Activated T-cell treated with anti-CD3 and anti-CD28 coated beads, Interleukin-2, amount 50 U/mL, for 4 hours (primary cell): ENCODE results near the gene AP1B1. TPM values are rescaled to one million over a fixed set of nuclear protein-coding genes. Genes with fewer than 3 reads are reported as not detected.

Experiments used
- ATAC-seq, 2 donors: fragments of 200-7000 bp; cut with Tn5 transposase; one replicate each; pipeline ENCODE4 v1.10.0; 2021
- DNase-seq: peaks from one replicate; pipeline ENCODE4 v3.0.0-alpha.2; 2020
- H3K27me3 Mint-ChIP-seq: one replicate; pipeline ENCODE4 v1.8.0; 2021; ENCODE audit warnings: low read depth, mixed read lengths
- H3K36me3 Mint-ChIP-seq: one replicate; pipeline ENCODE4 v1.8.0; 2022; ENCODE audit warnings: mixed read lengths; ENCODE audit not compliant: insufficient read depth
- H3K4me1 Mint-ChIP-seq: one replicate; pipeline ENCODE4 v1.8.0; 2021; ENCODE audit warnings: low read depth, mixed read lengths
- H3K4me3 Mint-ChIP-seq: one replicate; pipeline ENCODE4 v1.8.0; 2021; ENCODE audit warnings: mild to moderate bottlenecking, moderate library complexity, mixed read lengths
- H3K9me3 Mint-ChIP-seq: one replicate; pipeline ENCODE4 v1.8.0; 2021; ENCODE audit warnings: mixed read lengths
- total RNA-seq, 3 donors: library from RNA; stranded (reverse); gene quantifications; one replicate each; pipeline ENCODE4 v1.2.1, GENCODE V29; 2021

Gene AP1B1
- total RNA-seq, 3 donors from 2014 or later, result 87.0 to 92.2 (median 89.8) TPM

DNA sequence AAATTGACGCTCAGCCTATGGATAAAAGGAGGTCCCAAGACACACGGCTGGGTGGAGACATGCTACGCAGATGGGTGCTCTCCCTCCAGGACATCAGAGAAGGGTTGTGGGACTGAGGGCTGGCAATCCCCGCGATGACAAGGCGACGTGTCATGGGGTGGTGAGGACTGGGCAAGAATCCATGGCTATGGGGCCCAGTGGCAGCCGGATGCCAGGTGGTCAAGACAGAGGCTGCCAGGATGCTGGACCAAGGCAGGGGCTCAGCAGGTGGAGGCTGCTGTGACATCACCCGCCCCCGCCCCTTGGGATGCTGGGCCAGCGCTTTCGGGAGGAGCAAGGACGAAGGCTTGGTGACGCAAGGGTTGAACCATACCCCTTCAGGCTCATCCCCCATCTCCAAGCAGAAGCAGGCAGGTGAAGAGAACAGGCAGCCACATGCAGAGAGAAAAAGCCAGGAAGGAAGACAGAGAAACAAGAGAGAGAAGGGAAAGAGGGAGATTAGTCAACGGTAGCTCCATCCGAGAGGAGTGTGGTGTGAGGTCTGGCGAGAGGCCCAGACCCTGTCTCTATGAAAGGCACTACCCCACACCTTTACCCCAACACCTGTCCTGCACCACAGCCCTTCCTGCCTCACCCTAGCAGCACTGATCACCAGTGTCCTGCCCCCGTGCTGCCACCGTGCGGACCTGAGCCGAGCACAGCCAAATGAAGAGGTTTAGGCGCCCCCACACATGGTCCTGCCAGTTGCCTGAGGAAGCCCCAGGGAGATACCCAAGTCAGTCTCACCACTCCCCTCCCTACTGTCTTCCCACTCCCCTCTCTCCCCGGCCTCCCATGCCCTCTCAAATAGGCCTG, 48.8 kb downstream of the AP1B1 start:
- Mint-ChIP-seq H3K27me3 (no peaks in the 10 kb centered on the region), H3K4me3 (no peak overlapping the region), H3K9me3 (no peaks in the 10 kb centered on the region), H3K36me3 (peaks cover 49% of the 10 kb centered on the region), H3K4me1 (no peaks in the 10 kb centered on the region)
- ATAC-seq (no peak), DNase-seq (no peak)

DNA sequence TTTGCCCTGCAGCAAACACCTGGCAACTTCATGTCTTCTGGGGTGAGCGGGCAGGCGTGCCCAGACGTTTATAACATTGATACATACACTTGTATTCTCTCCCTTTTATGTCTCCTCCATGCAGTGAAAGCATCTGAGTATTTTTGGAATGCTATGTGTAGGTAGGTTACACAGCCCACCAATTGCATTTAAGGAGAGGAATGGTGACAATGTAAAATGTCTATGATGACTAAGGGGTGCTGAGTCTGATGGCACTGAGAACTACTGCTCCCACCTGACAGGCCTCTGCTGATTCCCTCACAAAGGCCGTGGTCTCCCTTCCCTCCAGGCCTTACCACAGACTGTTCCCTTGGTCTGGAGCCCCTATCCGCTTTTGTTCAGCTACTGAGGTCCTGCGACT, 50.0 kb downstream of the AP1B1 start:
- Mint-ChIP-seq H3K27me3 (no peaks in the 10 kb centered on the region), H3K36me3 (peaks cover 47% of the 10 kb centered on the region), H3K4me1 (no peaks in the 10 kb centered on the region), H3K9me3 (no peaks in the 10 kb centered on the region), H3K4me3 (no peak overlapping the region)
- DNase-seq, result no peak
- ATAC-seq, result no peak

DNA sequence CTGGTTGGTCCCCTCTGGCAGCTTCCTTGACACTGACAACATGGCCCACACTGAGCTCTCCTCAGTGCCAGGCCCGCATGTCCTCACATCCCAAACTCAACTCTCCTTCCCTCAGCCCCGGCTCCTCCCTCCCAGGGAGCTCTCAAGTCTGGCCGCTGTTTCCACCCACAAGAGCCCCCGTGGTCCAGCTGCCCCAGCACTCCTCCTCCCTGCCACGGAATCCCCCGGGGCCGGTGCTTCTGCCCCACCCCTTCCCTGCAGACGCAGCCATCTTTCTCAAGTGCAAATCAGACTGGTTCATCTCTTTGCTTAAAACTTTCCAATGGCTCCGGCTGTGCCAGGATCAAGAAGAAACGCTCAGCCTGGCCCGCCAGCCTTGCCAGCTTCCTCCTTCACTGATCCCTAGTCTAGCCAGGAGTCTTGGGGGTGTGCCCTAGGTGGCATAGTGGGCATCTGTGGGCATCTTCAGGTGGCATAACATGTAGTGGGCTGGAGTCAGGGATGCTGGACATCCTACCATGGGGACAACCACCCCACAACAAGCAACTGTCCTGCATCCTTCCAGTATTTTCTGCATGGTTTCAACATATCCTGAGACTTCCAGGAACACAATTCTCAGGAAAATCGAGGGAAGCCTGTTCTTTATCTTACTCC, 50.6 kb downstream of the AP1B1 start:
- no peaks in the 10 kb centered on the region for H3K27me3 Mint-ChIP-seq
- H3K4me3 Mint-ChIP-seq, result no peak overlapping the region

DNA sequence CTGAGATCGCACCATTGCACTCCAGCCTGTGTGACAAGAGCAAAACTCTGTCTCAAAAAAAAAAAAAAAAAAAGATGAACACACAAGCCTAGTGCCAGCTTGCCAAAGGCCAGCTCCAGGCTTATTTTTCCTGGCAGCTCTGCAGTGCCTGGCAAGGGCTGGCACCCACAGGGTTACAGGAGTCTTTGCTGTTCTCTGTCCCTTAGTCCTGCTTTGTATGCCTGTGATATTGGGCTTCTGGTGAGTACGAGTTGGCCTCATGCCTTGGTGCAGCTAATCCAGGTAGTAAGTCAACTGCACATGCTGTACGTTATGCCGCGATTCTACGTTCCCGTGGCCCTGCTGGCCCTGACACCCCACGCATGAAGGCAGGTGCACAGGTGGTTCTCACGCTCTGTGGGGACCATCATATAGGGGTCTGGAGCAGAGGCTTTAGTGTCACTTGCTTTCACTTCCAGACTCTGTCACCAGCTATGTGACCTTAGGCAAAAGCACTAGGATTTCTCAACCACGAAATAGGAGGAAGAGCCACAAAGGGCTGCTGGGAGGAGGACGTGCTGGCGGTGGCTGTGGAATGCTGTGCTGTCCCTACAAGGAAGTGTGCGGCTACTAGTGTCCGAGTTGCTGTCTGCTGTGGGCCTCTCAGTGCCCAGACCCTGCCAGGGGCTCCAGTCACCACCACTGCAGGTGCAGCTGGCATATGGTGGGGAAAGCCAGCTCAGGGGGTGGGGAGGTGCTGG, 51.4 kb downstream of the AP1B1 start:
- no peak for ATAC-seq
- Mint-ChIP-seq H3K36me3 (peaks cover 40% of the 10 kb centered on the region), H3K4me3 (no peak overlapping the region), H3K9me3 (no peaks in the 10 kb centered on the region), H3K4me1 (no peaks in the 10 kb centered on the region), H3K27me3 (no peaks in the 10 kb centered on the region)
- no peak for DNase-seq

More for the DNA sequence above, 50.6 kb downstream of the AP1B1 start:
- no peaks in the 10 kb centered on the region for H3K9me3 Mint-ChIP-seq
- peaks cover 43% of the 10 kb centered on the region for H3K36me3 Mint-ChIP-seq
- DNase-seq (no peak), ATAC-seq (no peak)
- no peaks in the 10 kb centered on the region for H3K4me1 Mint-ChIP-seq

DNA sequence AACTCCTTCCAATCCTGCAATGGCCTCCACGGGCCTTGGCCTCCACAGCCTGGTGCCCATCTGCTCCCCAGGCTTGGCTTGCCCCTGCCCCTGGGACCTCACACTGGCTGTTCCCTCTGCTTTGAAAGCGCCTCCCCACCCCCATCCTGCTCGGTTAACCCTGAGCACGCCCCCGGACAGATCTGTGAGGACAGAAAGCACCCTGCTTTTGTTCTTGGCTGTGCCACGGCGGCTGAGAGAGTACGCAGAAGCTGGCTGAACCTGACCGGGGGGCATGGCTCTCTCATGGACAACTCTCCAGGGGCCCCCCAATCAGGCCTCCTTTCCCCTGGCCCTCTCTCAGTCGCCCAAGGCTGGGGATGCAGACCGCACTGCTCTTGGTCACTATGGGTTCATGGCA, 52.7 kb downstream of the AP1B1 start:
- peaks cover 38% of the 10 kb centered on the region for H3K36me3 Mint-ChIP-seq
- ATAC-seq (no peak), DNase-seq (no peak)
- no peaks in the 10 kb centered on the region for H3K9me3 Mint-ChIP-seq
- no peaks in the 10 kb centered on the region for H3K27me3 Mint-ChIP-seq
- no peak overlapping the region for H3K4me3 Mint-ChIP-seq
- H3K4me1 Mint-ChIP-seq, result no peaks in the 10 kb centered on the region

DNA sequence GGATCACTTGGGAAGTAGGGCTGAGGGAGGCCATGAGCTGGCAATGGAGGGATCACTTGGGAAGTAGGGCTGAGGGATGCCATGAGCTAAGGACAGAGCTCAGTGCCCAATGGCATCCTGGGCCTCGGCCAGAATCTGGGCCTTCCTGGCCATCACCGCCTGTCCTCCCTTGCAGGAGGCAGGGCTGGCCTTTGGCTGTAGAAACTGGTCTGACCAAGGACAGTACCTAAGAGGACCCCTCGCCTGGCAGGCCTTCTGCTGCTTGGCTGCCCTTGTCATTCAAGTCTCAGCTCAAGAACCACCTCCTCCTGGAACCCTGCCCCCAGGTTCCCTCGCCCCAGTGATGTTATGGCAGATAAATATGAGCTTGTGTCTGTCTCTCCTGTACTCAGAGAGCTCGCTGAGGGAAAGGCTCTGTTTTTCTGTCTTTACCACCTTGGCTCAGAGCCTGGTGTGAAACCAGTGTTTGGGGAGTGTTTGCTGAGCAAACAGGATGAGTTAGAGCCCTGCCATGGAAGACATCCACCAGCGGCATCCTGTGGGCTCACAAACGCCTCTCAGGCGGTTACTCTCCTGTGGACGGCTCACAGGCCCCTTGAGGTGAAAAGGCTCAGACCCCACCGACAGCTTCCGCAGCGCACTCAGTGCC, 53.5 kb downstream of the AP1B1 start:
- ATAC-seq, result no peak

DNA sequence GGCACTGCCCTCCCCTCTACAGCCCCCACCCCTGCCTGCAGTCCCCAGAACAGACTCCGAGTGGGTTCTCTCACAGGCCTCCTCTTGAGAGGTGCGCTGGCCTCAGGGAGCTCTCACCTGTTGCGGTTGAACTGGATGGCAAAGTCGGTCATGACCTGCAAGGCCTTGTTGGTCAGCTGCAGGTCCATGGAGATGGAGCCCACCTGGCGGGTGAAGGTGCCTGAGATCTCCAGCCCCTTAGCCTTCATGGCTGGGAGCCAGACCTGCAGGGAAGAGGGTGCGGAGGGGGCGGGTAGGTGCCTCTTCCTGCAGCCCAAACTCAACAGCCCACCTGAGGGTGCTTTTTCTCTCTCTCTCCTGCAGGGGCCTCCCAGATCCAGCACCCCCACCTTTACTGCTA, 54.2 kb downstream of the AP1B1 start:
- no peaks in the 10 kb centered on the region for H3K9me3 Mint-ChIP-seq
- DNase-seq (no peak), ATAC-seq (no peak)
- no peaks in the 10 kb centered on the region for H3K27me3 Mint-ChIP-seq
- H3K36me3 Mint-ChIP-seq, result peaks cover 32% of the 10 kb centered on the region
- no peaks in the 10 kb centered on the region for H3K4me1 Mint-ChIP-seq
- no peak overlapping the region for H3K4me3 Mint-ChIP-seq

More for the DNA sequence above, 53.5 kb downstream of the AP1B1 start:
- no peak for DNase-seq
- Mint-ChIP-seq H3K36me3 (peaks cover 34% of the 10 kb centered on the region), H3K4me3 (no peak overlapping the region), H3K27me3 (no peaks in the 10 kb centered on the region), H3K9me3 (no peaks in the 10 kb centered on the region), H3K4me1 (no peaks in the 10 kb centered on the region)

DNA sequence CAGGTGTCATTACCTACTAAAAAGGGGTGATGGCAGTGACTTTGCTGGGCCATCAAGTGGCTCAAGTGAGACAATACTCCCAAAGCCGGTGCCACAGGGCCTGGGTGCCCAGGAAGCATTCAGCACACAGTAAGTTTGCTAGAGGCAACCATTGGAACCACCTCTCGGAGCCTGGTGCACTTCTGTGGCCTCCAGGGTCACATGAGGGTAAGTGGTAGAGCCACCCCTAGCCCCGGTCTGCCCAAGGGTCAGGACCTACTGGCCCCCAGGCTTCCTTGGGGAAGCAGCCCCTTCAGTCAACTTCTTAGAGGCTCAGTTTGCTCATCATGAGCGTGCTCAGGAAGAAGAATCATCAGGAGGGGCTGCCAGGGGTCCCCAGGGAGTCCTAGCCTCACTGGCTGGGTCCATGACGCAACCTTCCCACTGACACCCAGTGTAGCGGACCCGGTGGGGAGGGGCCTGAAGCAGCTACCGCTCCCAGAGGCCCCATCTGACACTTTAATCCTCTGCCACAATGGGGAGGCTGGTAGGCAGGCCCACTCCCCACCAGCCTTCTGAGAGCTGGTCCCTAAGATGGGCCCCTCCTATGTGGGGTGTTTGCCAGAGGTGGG, 55.4 kb downstream of the AP1B1 start:
- peaks cover 24% of the 10 kb centered on the region for H3K36me3 Mint-ChIP-seq
- H3K27me3 Mint-ChIP-seq, result no peaks in the 10 kb centered on the region
- ATAC-seq (no peak), DNase-seq (no peak)
- no peaks in the 10 kb centered on the region for H3K9me3 Mint-ChIP-seq
- H3K4me3 Mint-ChIP-seq, result no peak overlapping the region
- no peaks in the 10 kb centered on the region for H3K4me1 Mint-ChIP-seq

DNA sequence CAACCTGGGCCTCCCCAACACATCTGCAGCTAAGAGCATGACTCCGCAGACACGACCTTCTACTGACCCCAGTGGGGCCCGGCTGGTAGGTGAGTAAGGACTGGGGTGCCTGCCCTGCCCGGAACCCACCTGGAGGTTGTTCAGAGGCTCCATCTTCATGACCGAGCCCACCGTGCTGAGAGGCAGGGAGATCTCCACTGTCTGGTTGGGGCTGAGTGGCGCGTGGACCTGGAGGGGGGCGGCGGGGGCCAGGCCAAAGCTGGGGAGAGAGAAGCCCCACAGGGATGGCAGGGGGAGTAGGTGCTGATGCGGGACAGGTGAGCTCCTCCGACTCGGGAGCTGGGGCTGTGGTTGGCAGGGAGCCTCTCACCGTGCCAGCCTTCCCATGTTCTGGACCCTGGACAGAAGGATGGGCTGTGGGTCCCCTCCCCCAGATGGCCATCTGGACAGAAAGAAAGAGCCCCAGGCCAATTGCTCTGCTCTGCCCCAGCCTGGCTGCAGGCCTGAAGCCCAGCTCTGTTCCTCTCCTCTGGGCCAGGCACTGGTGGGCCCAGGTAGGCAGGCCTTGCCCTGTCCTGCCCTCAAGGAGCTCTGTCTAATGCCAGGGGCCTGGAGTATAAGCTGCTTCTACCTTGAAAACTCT, 56.6 kb downstream of the AP1B1 start:
- ATAC-seq (no peak), DNase-seq (no peak)
- Mint-ChIP-seq H3K36me3 (peaks cover 17% of the 10 kb centered on the region), H3K4me1 (no peaks in the 10 kb centered on the region), H3K4me3 (no peak overlapping the region), H3K9me3 (no peaks in the 10 kb centered on the region), H3K27me3 (no peaks in the 10 kb centered on the region)

DNA sequence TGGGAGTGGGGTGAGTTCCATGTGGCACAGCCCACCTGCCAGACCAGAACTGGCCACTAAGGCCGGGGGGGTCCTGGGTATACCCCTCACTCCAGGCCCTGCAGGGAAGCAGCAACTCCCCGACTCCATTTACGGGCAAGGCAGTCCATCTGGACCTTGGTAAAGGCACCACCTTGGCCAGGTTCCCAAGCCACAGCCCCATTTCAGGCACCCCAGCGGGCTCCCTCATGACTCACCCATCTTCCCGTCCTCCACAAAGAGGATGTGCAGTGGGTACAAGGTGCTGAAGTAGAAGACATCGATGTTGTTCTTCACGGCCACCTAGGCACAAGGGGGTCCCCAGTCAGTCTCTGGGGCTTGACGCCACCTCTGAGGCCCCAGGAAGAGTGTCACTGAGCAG, 57.2 kb downstream of the AP1B1 start:
- H3K4me1 Mint-ChIP-seq, result no peaks in the 10 kb centered on the region
- peaks cover 18% of the 10 kb centered on the region for H3K36me3 Mint-ChIP-seq
- H3K9me3 Mint-ChIP-seq, result no peaks in the 10 kb centered on the region
- ATAC-seq, result no peak
- no peak for DNase-seq
- H3K27me3 Mint-ChIP-seq, result no peaks in the 10 kb centered on the region
- H3K4me3 Mint-ChIP-seq, result no peak overlapping the region

DNA sequence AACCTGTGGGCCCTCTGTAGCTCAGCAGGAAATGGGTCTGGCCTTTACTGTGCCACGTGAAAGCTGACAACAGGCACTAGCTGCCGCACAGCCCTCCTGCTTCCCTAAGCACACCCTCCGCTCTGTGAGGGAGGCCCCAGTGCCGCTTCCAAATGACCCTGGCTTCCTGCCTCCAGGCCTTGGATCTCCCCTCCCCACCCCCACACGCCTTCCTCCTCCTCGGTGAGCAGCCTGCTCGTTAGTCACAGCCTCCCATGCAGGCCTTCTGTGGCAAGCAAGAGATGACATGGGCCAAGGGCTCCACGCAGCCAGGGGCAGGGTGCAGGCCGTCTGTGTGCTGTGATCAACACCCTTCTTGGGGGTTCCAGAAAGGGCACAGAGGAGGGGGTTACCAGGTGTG, 57.6 kb downstream of the AP1B1 start:
- Mint-ChIP-seq H3K4me3 (no peak overlapping the region), H3K9me3 (no peaks in the 10 kb centered on the region), H3K4me1 (no peaks in the 10 kb centered on the region), H3K36me3 (peaks cover 13% of the 10 kb centered on the region), H3K27me3 (no peaks in the 10 kb centered on the region)
- ATAC-seq (no peak), DNase-seq (no peak)

DNA sequence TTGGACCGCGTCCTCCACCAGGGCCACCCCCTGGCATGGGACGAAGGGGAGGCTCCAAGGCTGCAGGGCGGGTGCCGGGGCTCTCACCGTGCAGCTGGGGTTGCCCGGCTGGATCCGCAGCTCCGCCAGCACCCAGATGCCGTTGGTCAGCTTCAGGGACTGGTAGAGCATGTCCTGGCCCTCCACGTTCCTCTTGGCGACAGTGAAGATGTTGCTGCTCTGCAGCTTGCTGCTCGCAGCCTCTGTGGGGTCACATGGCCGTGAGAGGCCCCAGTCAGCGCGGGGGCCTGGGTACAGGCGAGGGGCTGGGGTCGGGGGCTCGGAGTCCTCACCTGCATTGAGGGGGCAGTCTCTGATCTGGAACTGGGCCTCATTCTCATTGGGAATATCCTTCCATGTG, 58.1 kb downstream of the AP1B1 start:
- no peak for ATAC-seq

DNA sequence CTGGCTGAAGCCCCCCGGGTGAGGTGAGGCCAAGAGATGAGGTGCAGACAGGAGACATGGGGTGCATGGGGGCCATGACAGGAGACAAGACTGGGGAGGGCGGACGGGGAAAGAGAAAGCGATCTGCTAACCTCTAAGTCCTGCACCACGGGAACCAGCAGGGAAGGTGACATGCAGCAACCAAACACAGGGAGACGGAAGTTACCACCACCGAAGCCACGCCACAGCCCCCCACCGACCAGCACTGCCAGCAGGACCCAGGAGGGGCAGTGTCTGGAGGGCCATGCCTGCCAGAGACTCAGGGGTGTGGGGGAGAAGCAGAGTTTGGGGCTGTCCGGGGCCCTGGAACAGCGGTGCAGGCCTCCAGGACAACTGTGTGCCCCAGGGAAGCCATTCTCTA, 58.8 kb downstream of the AP1B1 start:
- Mint-ChIP-seq H3K4me1 (no peaks in the 10 kb centered on the region), H3K36me3 (peaks cover 8% of the 10 kb centered on the region), H3K9me3 (no peaks in the 10 kb centered on the region), H3K4me3 (no peak overlapping the region), H3K27me3 (no peaks in the 10 kb centered on the region)
- ATAC-seq (no peak), DNase-seq (no peak)

More for the DNA sequence above, 58.1 kb downstream of the AP1B1 start:
- Mint-ChIP-seq H3K4me3 (no peak overlapping the region), H3K36me3 (peaks cover 9% of the 10 kb centered on the region), H3K4me1 (no peaks in the 10 kb centered on the region), H3K9me3 (no peaks in the 10 kb centered on the region), H3K27me3 (no peaks in the 10 kb centered on the region)
- no peak for DNase-seq
